Small intestine (tissue), 7 donors: ENCODE data around the gene LMBR1L. TPM values are rescaled to one million over a fixed set of nuclear protein-coding genes. Genes with fewer than 3 reads are reported as not detected.

Experiments used
- DNase-seq, 2 donors: peaks; one replicate each; pipeline versions ENCODE4 v3.0.0 to v3.0.0-alpha.2; 2013
- FAIRE-seq: peaks from 2 replicates; lab custom pipeline; 2012; peaks lifted over from hg19 to GRCh38; lab: Jason Lieb, UNC
- H3K27ac ChIP-seq, 3 donors: one replicate each; pipeline ENCODE4 v1.5.1; 2013; ENCODE audit warnings: low read length in 2 of 3, mild to moderate bottlenecking in 2 of 3, control low read depth in 1 of 3, inconsistent platforms in 1 of 3, low read depth in 1 of 3, moderate library complexity in 1 of 3
- H3K27me3 ChIP-seq, 3 donors: one replicate each; pipeline ENCODE4 v1.6.1; 2013; ENCODE audit warnings: low read length in 3 of 3, inconsistent platforms in 1 of 3; ENCODE audit not compliant: control insufficient read depth in 3 of 3, insufficient read depth in 3 of 3
- H3K36me3 ChIP-seq, 3 donors: one replicate each; pipeline ENCODE4 v1.6.1; 2013; ENCODE audit warnings: low read length in 3 of 3, inconsistent platforms in 1 of 3, low read depth in 1 of 3, mild to moderate bottlenecking in 1 of 3, moderate library complexity in 1 of 3; ENCODE audit not compliant: control insufficient read depth in 3 of 3, insufficient read depth in 2 of 3
- H3K4me1 ChIP-seq, 3 donors: one replicate each; pipeline ENCODE4 v1.6.1; 2013; ENCODE audit warnings: low read length in 2 of 3, inconsistent platforms in 1 of 3, low read depth in 1 of 3, mild to moderate bottlenecking in 1 of 3, moderate library complexity in 1 of 3; ENCODE audit not compliant: control insufficient read depth in 3 of 3, insufficient read depth in 2 of 3
- H3K4me3 ChIP-seq, 3 donors: one replicate each; pipeline ENCODE4 v1.5.1; 2013; ENCODE audit warnings: low read length in 3 of 3, control low read depth in 1 of 3, inconsistent platforms in 1 of 3, low read depth in 1 of 3, mild to moderate bottlenecking in 1 of 3, moderate library complexity in 1 of 3
- H3K9me3 ChIP-seq, 2 donors: one replicate each; pipeline ENCODE4 v1.6.1; 2013; ENCODE audit warnings: low read depth in 1 of 2, low read length in 1 of 2; ENCODE audit not compliant: control insufficient read depth in 2 of 2, insufficient read depth in 1 of 2
- WGBS, 3 donors: extraction: QIAGEN DNeasy Blood & Tissue Kit; methylation state at CpG; one replicate each; pipeline ENCODE4 v1.1.7; 2013; 5-methylcytosine and 5-hydroxymethylcytosine counted together
- polyA plus RNA-seq, 4 donors: library from polyadenylated mRNA; stranded (reverse) in 3 of 4; unstranded in 1 of 4; fragments of 200-250 nt in 3 of 4; fragments of 120-200 nt in 1 of 4; gene quantifications; one replicate each; pipeline versions ENCODE4 v1.2.1 to v1.2.3, GENCODE V29; 2013
- donor health status: healthy with polysubstance abuse.
- donor health status: control.
- donor health status: control.
- donor health status: Bipolar disorder and iron deficiency.
- donor health status: healthy.

The LMBR1L gene
- polyA plus RNA-seq, 4 donors = 27.6 to 110 (median 81.8) TPM

DNA sequence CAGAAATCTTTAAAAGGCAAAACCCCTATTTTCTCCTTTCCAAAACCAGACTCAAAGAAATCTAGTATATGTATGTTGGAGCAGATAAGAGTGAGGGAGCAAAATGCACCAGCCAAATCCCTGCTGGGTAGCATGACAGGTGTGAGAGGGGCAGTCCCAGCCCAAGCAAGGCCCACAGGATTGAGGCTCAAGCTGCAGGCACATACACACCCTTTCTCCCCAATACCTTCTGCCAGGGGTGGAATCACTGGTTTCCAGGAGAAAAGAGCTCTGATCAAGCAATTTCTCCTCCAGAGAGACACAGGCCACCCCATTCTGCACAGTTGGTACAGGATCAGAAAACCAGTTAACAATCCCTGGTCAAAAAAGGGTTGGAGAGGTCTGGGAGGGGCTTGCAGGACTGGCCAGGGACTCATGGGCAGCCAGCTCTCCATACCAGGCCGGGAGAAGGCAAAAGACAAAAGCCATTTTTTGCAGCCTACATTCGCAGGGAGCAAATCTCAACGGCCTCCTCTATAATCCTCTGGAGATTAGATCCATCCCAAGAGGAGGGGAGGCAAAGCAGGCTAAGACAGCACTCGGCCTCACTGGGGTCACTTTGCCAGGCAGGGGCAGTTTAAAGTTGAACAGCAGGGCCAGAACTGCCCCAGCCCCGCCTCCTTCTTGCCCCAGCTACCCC lies 52.1 kb downstream of the LMBR1L start:
- DNase-seq = no peak
- H3K4me1 ChIP-seq = peaks cover 14 to 28% (median 17%) of the 10 kb centered on the region in 3 donors
- peak overlapping the region in 1 of 3 donors; percentile 95 for H3K27ac ChIP-seq
- H3K27me3 ChIP-seq = no peaks in the 10 kb centered on the region
- no peak for FAIRE-seq
- H3K9me3 ChIP-seq = no peaks in the 10 kb centered on the region
- 1 to 6% (median 5%) methylated on average over 5 of the region's 5 CpGs for WGBS, 3 donors
- H3K36me3 ChIP-seq = peaks cover 0 to 34% (median 8%) of the 10 kb centered on the region in 3 donors
- peak overlapping the region; percentile 91 to 99 (median 96) for H3K4me3 ChIP-seq

DNA sequence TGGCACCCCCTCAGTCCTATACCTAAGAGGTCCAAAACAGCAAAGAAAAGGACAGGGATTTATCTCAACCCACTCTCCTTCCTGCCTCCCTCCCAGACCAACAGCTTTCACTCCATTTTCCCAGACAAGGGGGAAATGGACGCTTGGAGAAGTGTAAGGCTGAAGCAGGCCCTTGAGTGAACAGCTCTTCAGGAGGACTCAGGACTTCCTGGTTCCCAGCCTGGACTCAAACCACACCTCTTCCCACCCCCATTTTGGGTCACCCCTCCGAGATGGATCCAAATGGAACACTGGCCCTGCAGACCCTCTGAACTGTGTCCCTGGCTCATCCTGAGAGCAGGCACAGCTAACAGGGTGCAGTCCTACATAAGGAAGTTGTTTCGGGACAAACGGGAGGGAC lies 52.8 kb downstream of the LMBR1L start:
- DNase-seq = peak; percentile 39 to 50
- H3K27me3 ChIP-seq = no peaks in the 10 kb centered on the region
- FAIRE-seq = no peak
- peak overlapping the region in 2 of 3 donors; percentile 91 to 96 for H3K4me3 ChIP-seq
- peaks cover under 1 to 39% (median 11%) of the 10 kb centered on the region in 3 donors for H3K36me3 ChIP-seq
- WGBS, 3 donors = 3 to 8% (median 6%) methylated on average over 4 of the region's 4 CpGs
- no peaks in the 10 kb centered on the region for H3K9me3 ChIP-seq
- H3K4me1 ChIP-seq = peaks cover 14 to 28% (median 17%) of the 10 kb centered on the region in 3 donors
- peak overlapping the region in 1 of 3 donors; percentile 15 for H3K27ac ChIP-seq

GRCh38 chr12:49055978-49056754 lies 54.5 kb downstream of the LMBR1L start:
- 35 to 45% (median 38%) methylated on average over 7 of the region's 7 CpGs for WGBS, 3 donors
- Histone ChIP-seq H3K9me3 (no peaks in the 10 kb centered on the region), H3K27me3 (no peaks in the 10 kb centered on the region), H3K36me3 (peaks cover 13 to 57% (median 27%) of the 10 kb centered on the region in 3 donors), H3K4me3 (no peak overlapping the region), H3K4me1 (peaks cover 14 to 28% (median 17%) of the 10 kb centered on the region in 3 donors), H3K27ac (no peak overlapping the region)
- no peak for FAIRE-seq
- peak; percentile 69 to 82 for DNase-seq

DNA sequence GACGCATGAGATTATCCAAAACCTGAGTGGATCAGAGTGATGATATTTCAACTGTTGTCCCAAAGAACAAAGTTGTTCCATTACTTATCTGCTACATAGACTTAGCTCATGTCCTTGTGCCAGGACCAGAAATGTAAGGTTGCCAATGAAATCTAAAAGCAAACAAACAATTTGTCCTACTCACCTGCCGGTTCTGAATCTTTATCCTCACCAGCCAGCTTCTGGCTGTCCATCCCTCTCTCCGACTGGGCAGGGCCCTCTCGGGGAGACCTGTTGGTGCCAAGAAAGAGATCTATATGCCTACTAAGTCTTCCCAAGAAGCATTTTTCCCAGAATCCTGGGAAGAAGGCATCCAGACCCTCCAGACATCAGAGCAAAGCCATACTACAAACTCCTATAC lies 55.6 kb downstream of the LMBR1L start:
- DNase-seq = no peak
- peaks cover 14 to 28% (median 17%) of the 10 kb centered on the region in 3 donors for H3K4me1 ChIP-seq
- peaks cover 19 to 67% (median 36%) of the 10 kb centered on the region in 3 donors for H3K36me3 ChIP-seq
- no peak overlapping the region for H3K27ac ChIP-seq
- WGBS, 3 donors = 63 to 78% (median 63%) methylated on average over 4 of the region's 4 CpGs
- H3K27me3 ChIP-seq = no peaks in the 10 kb centered on the region
- H3K9me3 ChIP-seq = no peaks in the 10 kb centered on the region
- FAIRE-seq = no peak
- no peak overlapping the region for H3K4me3 ChIP-seq

DNA sequence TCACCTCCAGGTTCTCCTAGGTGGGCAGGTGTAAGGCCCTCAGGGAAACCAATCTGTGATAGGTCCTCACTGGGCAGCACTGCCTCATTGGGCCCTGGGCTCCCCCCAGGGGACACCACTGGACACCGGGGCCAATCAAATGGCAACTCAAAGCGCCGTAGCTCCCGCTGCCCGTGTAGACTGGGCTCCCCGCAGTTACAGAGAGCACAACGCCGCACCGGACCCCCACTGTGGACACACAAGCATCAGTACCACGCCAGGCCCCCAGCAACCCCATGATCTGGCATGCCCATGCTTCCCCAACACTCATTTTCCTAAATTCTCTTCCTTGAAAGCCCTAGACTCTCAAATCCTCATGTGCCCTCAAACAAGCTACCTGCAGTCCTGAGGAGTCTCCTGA lies 56.1 kb downstream of the LMBR1L start:
- DNase-seq (no peak), FAIRE-seq (no peak)
- H3K27ac ChIP-seq = no peak overlapping the region
- no peaks in the 10 kb centered on the region for H3K9me3 ChIP-seq
- peaks cover 22 to 73% (median 37%) of the 10 kb centered on the region in 3 donors for H3K36me3 ChIP-seq
- H3K27me3 ChIP-seq = no peaks in the 10 kb centered on the region
- WGBS, 3 donors = 92 to 94% (median 93%) methylated on average over 10 of the region's 10 CpGs
- H3K4me1 ChIP-seq = peaks cover 14 to 28% (median 17%) of the 10 kb centered on the region in 3 donors
- no peak overlapping the region for H3K4me3 ChIP-seq

DNA sequence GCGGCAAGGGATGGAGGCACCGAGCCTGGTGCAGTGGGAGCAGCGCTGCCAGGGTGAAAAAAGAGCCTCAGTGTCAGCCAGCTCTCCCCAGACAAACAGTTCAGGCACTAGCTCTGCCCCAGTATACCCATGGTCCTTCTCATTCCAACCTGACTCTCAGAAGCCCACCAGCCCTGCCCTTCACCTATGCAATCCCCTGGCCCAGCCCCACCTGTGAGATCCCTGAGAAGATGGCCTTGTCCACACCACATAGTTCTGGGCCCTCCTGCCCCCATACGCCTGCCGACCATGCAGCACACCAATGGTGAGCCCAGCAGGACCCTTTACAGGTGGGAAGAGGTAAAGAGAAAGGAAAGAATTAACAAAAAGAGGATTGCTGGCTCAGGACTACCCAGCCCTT lies 56.6 kb downstream of the LMBR1L start:
- H3K27me3 ChIP-seq = no peaks in the 10 kb centered on the region
- no peak overlapping the region for H3K4me3 ChIP-seq
- H3K27ac ChIP-seq = no peak overlapping the region
- WGBS, 3 donors = 95 to 97% (median 95%) methylated on average over 5 of the region's 5 CpGs
- DNase-seq (no peak), FAIRE-seq (no peak)
- H3K9me3 ChIP-seq = no peaks in the 10 kb centered on the region
- peaks cover 14 to 28% (median 17%) of the 10 kb centered on the region in 3 donors for H3K4me1 ChIP-seq
- peaks cover 23 to 76% (median 39%) of the 10 kb centered on the region in 3 donors for H3K36me3 ChIP-seq

- peaks cover 31 to 82% (median 50%) of the 10 kb centered on the region in 3 donors for H3K36me3 ChIP-seq
- WGBS, 3 donors = 89 to 90% (median 90%) methylated on average over 16 of the region's 16 CpGs
- no peaks in the 10 kb centered on the region for H3K9me3 ChIP-seq
- FAIRE-seq (no peak), DNase-seq (no peak)
- no peak overlapping the region for H3K4me3 ChIP-seq
- H3K27ac ChIP-seq = no peak overlapping the region
- no peaks in the 10 kb centered on the region for H3K27me3 ChIP-seq
- peaks cover 14 to 26% (median 17%) of the 10 kb centered on the region in 3 donors for H3K4me1 ChIP-seq
Observed at GRCh38 chr12:49052451-49053208, 58.0 kb downstream of the LMBR1L start.
